A673 (cell line): Measurements from ENCODE around the gene ENTR1. TPM values are rescaled to one million over a fixed set of nuclear protein-coding genes. Genes with fewer than 3 reads are reported as not detected.

Experiments used
- BruUV-seq: library from RNA; stranded (reverse); fragments of 400-500 nt; replicated peaks from 2 replicates; lab custom pipeline; 2021; lab: Mats Ljungman, UMichigan
- CTCF ChIA-PET: fragments of 300-600 bp; sonication (Branson Sonifier 250); formaldehyde crosslinking; loops from one replicate; lab custom pipeline; 2022; ENCODE audit warnings: antibody characterized with exemption; lab: Charles Lee
- POLR2A ChIA-PET: fragments of 300-600 bp; sonication (Branson Sonifier 250); formaldehyde crosslinking; loops from one replicate; lab custom pipeline; 2022; ENCODE audit warnings: antibody characterized with exemption; ENCODE audit not compliant: low non-redundant PET; lab: Charles Lee
- DNase-seq: peaks from one replicate; pipeline ENCODE4 v3.0.0-alpha.2; 2015; ENCODE audit warnings: low spot score
- H3K27ac ChIP-seq: fragments of 200-600 bp; sonication (generic); 2 replicates; pipeline ENCODE4 v1.5.1; 2016; ENCODE audit warnings: mixed run types, low read depth, mild to moderate bottlenecking, mixed read lengths, antibody characterized with exemption, low read length; ENCODE audit not compliant: poor library complexity, severe bottlenecking
- H3K27me3 ChIP-seq: fragments of 200-600 bp; sonication (generic); replicated peaks from 2 replicates; pipeline ENCODE4 v1.6.1; 2017; ENCODE audit warnings: mixed run types, low read depth, mild to moderate bottlenecking, mixed read lengths, antibody characterized with exemption, low read length; ENCODE audit not compliant: insufficient read depth, poor library complexity
- H3K36me3 ChIP-seq: fragments of 200-600 bp; sonication (generic); 2 replicates; pipeline ENCODE4 v1.6.1; 2016; ENCODE audit warnings: mixed run types, mild to moderate bottlenecking, mixed read lengths, antibody characterized with exemption, low read length; ENCODE audit not compliant: insufficient read depth, poor library complexity, severe bottlenecking
- H3K4me1 ChIP-seq: fragments of 200-600 bp; sonication (generic); 2 replicates; pipeline ENCODE4 v1.6.1; 2017; ENCODE audit warnings: mixed run types, mild to moderate bottlenecking, mixed read lengths, antibody characterized with exemption, low read length; ENCODE audit not compliant: insufficient read depth, poor library complexity, severe bottlenecking
- H3K4me3 ChIP-seq: fragments of 200-600 bp; sonication (generic); 2 replicates; pipeline ENCODE4 v1.5.1; 2016; ENCODE audit warnings: low read depth, mixed run types, mild to moderate bottlenecking, mixed read lengths, low read length; ENCODE audit not compliant: poor library complexity, severe bottlenecking
- H3K9me3 ChIP-seq: fragments of 200-600 bp; sonication (generic); 2 replicates; pipeline ENCODE4 v1.6.1; 2016; ENCODE audit warnings: mixed run types, low read depth, mild to moderate bottlenecking, mixed read lengths, antibody characterized with exemption, low read length; ENCODE audit not compliant: poor library complexity, severe bottlenecking
- CTCF ChIP-seq: fragments of 300-800, 200-600 bp; sonication (generic); conservative IDR thresholded peaks from 2 replicates; pipeline ENCODE4 v1.5.1; 2017; ENCODE audit warnings: low read depth, mild to moderate bottlenecking, antibody characterized with exemption, low read length, moderate library complexity, mixed read lengths
- EZH2 ChIP-seq: fragments of 200-600 bp; sonication (generic); IDR thresholded peaks from 2 replicates; pipeline ENCODE4 v1.6.1; 2017; ENCODE audit warnings: borderline replicate concordance, low read depth, mild to moderate bottlenecking, mixed read lengths, antibody characterized with exemption, low read length; ENCODE audit not compliant: poor library complexity, severe bottlenecking
- intact Hi-C: fragments of 100-400 bp; cut with micrococcal nuclease; formaldehyde crosslinking; loops from one replicate; pipeline ENCODE4 v1.10.0; 2022; ENCODE audit not compliant: unreplicated experiment
- total RNA-seq: library from RNA; stranded (reverse); gene quantifications from 2 replicates; pipeline ENCODE4 v1.2.3, GENCODE V29; 2021

Gene ENTR1
- total RNA-seq, 1 experiment from 2014 or later, result 146 TPM

- H3K9me3 ChIP-seq, result no peaks in the 10 kb centered on the region
- ChIA-PET CTCF (no interaction called here), POLR2A (no interaction called here)
- no peak for TF ChIP-seq EZH2
- no peak for TF ChIP-seq CTCF
- H3K27ac ChIP-seq, result no peak overlapping the region
- BruUV-seq, result no TSS peak
- H3K27me3 ChIP-seq, result no peaks in the 10 kb centered on the region
- intact Hi-C loops, result no loop called here
- H3K4me1 ChIP-seq, result no peaks in the 10 kb centered on the region
- no peak for DNase-seq
- H3K4me3 ChIP-seq, result no peak overlapping the region
- peaks cover 68% of the 10 kb centered on the region for H3K36me3 ChIP-seq
These were observed 23.2 kb downstream of the ENTR1 start for GRCh38 chr9:136387217-136387616.

- ChIA-PET CTCF (no interaction called here), POLR2A (no interaction called here)
- TF ChIP-seq EZH2, result no peak
- no peak for TF ChIP-seq CTCF
- no peak for DNase-seq
- peaks cover 66% of the 10 kb centered on the region for H3K36me3 ChIP-seq
- no peaks in the 10 kb centered on the region for H3K9me3 ChIP-seq
- H3K27ac ChIP-seq, result no peak overlapping the region
- H3K27me3 ChIP-seq, result no peaks in the 10 kb centered on the region
- BruUV-seq, result TSS peak; percentile 25
- H3K4me3 ChIP-seq, result no peak overlapping the region
- intact Hi-C loops, result no loop called here
- H3K4me1 ChIP-seq, result no peaks in the 10 kb centered on the region
These were observed 24.4 kb downstream of the ENTR1 start for GRCh38 chr9:136386018-136386417.

- POLR2A ChIA-PET, result no interaction called here
- CTCF ChIA-PET, result no interaction called here
- DNase-seq, result no peak
- Histone ChIP-seq H3K27me3 (no peaks in the 10 kb centered on the region), H3K27ac (no peak overlapping the region), H3K4me1 (no peaks in the 10 kb centered on the region), H3K9me3 (no peaks in the 10 kb centered on the region), H3K36me3 (peaks cover 67% of the 10 kb centered on the region), H3K4me3 (no peak overlapping the region)
- no TSS peak for BruUV-seq
- intact Hi-C loops, result no loop called here
- no peak for TF ChIP-seq EZH2
- no peak for TF ChIP-seq CTCF
These were observed 25.4 kb downstream of the ENTR1 start for GRCh38 chr9:136385015-136385414.
